ENCODE results near the gene OR2AG1.
"Not testable (repeated sequence)": the region's sequence is repeated elsewhere in the genome, so short reads cannot be mapped to it uniquely, and the experiment has no call there.

The OR2AG1 gene

DNA sequence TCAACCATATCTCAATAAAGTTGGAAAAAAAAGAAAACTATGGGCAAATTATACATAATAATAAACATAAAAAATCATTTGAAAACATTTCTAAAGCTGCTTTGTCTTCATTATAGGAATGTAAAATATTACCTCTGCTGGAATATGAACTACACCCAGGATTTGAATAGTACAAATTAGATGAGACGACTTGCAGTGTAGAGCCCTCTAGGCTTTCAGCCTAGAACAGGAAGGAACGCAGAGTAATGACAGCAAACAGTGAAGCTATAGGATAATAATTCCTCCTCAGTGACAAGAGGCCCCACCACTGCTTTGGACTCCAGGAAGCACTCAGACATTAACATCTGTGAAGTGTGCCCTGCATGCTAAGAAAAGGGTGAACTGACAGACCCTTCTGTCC, 7.7 kb downstream of the OR2AG1 start:
- DNase-seq (ENCODE audit: low spot score) = no peak

GRCh38 chr11:6794639-6795038, 11.8 kb downstream of the OR2AG1 start:
- no peak for DNase-seq (ENCODE audit: low spot score)

DNA sequence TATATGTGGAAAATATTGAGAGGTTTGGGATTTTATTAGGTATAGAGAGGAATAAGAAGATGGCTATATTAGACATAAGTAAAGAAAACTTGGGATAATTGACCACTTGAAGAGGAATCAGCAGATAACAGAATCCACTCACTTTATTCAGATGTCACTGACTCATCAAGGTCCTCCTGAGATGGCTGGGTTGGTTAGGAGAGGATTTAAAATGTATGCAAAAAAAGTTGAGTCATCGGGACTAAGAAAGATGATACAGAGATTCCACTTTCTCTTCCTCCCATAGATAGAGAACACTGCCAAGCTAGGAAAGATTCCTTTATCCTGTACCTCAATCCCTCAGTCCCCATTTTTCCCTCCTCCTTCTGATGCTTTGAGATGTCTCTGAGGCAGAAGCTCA, 16.6 kb downstream of the OR2AG1 start, which contains the start of gene OR6A2:
OR6A2 (minus strand) TSS at position 288 of the 400 bp plus-strand sequence. CDS start 3,981 bp downstream, outside the sequence.
- peak; percentile 35 for DNase-seq (ENCODE audit: low spot score)

DNA sequence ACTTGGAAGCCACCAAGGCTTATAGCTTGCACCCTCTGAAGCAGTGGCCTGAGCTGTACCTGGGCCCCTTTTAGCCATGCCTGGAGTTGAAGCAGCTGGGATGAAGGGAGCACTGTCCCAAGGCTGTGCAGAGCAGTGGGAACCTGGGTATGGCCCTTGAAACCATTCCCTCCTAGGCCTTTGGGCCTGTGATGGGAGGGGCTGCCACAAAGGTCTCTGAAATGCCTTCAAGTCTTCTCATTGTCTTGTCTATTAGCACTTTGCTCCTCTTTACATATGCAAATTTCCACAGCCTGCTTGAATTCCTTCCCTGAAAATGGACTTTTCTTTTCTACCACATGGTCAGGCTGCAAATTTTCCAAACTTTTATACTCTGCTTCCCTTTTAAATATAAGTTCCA, 18.3 kb downstream of the OR2AG1 start:
- not testable (repeated sequence) for DNase-seq (ENCODE audit: low spot score)

DNA sequence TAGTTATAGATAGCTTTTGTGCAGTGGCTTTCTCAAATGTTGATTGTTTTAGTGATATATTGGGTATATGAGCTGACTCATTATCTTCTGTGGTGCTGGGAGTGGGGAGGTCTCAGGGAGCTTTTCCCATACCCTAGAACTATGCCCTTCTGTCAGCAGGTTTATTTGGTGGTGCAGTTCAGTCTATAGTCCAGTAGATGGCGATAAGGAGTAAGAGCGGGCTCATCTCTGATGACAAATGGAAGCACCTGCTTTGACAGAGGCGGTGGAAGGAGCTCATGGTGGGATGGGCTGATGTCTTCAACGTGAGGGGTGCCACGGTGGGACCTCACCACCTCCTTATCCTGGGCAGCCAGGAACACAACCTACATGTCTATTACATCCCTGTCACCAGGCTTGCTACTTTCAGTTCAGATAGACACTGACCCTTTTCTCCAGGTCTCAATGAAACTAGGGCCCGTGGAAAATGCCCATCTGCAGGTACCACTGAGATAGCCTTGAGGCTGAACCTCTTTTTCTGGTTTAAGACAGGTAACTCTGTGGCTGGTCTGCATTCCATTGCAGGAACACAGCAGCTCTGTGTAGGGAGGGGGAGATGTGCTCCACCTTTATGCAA, 29.7 kb downstream of the OR2AG1 start:
- peak; percentile 68 for DNase-seq (ENCODE audit: low spot score)

DNA sequence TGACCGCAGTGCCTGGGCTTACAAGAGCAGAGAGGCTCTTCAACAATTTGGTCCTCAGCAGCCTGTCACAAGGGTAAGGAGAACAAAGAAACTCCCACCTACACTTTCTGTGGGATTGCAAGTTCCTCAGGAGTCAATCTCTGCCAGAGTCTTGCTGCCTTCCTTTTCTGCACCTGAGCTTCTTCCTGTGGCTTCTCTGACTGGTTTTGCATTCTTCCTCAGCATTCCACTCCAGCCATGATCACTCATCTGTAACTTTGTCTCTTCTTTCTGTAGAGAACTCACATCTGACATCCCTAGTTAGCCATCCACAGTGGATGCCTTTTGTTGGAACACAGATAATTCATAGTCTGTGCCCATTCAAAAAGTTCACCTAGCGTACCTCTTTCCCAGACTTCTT, 30.8 kb downstream of the OR2AG1 start:
- DNase-seq (ENCODE audit: low spot score) = no peak

GRCh38 chr11:6817694-6818093, 34.9 kb downstream of the OR2AG1 start:
- peak; percentile 22 for DNase-seq (ENCODE audit: low spot score)

GRCh38 chr11:6818967-6819366, 36.1 kb downstream of the OR2AG1 start:
- no peak for DNase-seq (ENCODE audit: low spot score)

DNA sequence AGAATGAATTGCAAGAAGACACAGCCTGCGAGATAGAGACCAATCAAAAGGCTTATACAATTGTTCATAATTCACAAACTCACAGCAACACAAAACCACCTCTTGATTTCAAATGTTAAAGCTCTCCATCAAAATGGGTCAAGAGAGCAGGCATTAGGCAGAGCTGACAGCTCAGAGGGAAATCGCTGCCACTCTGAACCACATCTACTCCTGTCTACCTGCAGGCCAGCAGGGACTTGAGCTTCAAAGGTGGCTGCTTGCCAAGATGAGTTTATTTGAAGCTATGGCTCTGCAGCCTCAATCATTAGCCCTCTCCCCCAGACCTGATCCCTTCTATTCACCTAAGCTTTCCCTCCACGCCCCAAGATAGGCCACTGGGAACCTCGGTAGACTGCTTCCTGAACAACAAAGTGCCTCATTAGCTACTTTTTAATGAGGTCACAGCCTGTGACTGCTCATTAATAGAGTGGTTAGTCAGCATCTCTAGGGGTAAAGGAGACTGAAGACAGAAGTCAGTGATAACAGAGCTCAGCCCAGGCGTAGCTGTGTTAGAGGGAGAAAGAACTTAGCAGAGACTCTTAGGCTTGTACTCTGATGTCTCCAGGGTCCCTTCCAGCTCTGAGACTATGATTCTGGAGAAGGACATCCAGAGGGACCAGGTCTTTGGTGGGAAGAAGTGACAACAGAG, 41.5 kb downstream of the OR2AG1 start:
- no peak for DNase-seq (ENCODE audit: low spot score)

DNA sequence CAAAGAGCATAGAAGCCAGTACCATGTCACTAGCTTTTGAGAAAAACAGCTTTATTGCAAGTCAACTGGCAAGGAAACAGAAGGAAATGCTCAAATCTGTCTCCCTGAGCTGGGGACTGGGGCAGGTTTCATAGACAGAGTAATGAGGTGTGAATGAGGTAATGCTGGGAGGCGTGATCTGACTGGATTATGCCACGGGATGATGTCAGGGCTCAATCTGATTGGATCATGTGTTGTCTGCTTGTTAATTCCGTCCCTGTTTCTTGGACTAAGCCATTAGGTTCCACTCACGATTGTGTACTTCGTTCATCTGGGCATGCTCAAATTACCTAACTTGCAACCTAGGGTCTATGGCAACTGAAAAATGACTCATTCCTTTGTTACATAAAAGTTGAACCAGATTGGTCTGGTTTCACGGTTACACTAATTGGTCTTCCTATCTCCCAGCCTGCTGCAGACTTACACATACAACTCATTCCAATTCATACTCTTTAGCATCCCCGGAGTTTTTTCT, 42.5 kb downstream of the OR2AG1 start:
- DNase-seq (ENCODE audit: low spot score) = peak; percentile 12

DNA sequence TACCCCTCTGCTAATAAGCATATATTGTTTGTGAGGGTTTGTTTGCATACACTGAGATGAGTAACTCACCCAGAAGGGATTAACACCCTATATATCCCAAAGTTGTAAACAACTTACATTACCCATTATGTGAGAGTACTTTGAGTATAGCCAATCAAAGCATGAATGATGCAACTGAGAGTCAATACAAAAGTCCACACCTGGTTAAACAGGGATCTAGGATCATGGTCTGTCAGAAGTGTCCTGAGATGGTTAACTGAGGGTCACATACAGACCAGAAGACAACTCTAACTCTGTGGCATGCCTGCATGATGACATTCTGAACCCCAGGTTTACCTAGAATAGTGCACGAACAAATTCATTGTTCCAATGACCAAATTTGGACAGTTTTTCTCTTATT, 45.3 kb downstream of the OR2AG1 start:
- no peak for DNase-seq (ENCODE audit: low spot score)

GRCh38 chr11:6833356-6833755, 50.5 kb downstream of the OR2AG1 start:
- no peak for DNase-seq (ENCODE audit: low spot score)

DNA sequence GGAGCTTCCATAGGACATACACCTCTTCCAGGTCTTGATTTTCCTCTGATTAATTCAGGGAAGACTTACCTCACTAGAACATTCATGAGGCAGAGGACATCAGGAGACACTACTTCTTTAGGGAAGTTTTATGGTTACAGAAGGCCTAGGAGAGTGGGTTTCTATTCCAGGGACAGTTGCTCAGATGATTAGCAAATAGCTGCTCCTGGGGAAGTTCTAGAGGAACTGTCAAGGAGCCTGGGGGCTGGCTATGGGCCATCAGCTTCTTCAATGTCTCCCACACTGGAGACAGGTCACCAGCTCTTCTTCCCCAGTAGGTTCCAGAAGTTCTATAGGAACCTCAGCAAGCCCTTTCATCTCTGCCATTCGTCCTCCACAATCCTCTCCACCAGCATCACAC, 51.2 kb downstream of the OR2AG1 start:
- DNase-seq (ENCODE audit: low spot score) = no peak
